OCI-LY3 (cell line): ENCODE results near the gene GNPNAT1.

Experiments used
- H2AFZ ChIP-seq: fragments of 200-600, 300-600 bp; shearing (Covaris generic); 2 replicates; pipeline ENCODE4 v1.6.0; 2014; ENCODE audit warnings: antibody characterized with exemption, low read depth, low read length
- H3K27ac ChIP-seq: fragments of 200-600, 300-600 bp; sonication (generic); 2 replicates; pipeline ENCODE4 v1.5.1; 2014; ENCODE audit warnings: mild to moderate bottlenecking, low read length, moderate library complexity, mixed read lengths
- H3K27me3 ChIP-seq: fragments of 200-600, 300-600 bp; sonication (generic); 2 replicates; pipeline ENCODE4 v1.6.1; 2014; ENCODE audit warnings: low read depth, low read length, mixed read lengths
- H3K36me3 ChIP-seq: fragments of 200-600, 300-600 bp; sonication (generic); replicated peaks from 2 replicates; pipeline ENCODE3; 2014; ENCODE audit warnings: low read depth, low read length, mixed read lengths
- H3K4me1 ChIP-seq: fragments of 300-600, 200-600 bp; sonication (generic); 2 replicates; pipeline ENCODE4 v1.6.1; 2014; ENCODE audit warnings: low read length, mixed read lengths
- H3K4me2 ChIP-seq: fragments of 200-600, 300-600 bp; sonication (generic); 2 replicates; pipeline ENCODE4 v1.6.1; 2014; ENCODE audit warnings: low read length, mixed read lengths
- H3K4me3 ChIP-seq: fragments of 300-600, 200-600 bp; sonication (generic); 2 replicates; pipeline ENCODE4 v1.5.1; 2014; ENCODE audit warnings: antibody characterized with exemption, mild to moderate bottlenecking, low read length, moderate library complexity
- H3K79me2 ChIP-seq: fragments of 300-600, 200-600 bp; shearing (Covaris generic); 2 replicates; pipeline ENCODE4 v1.6.1; 2014; ENCODE audit warnings: mild to moderate bottlenecking, low read length, mixed read lengths
- H3K9ac ChIP-seq: fragments of 300-600, 200-600 bp; shearing (Covaris generic); 2 replicates; pipeline ENCODE4 v1.6.0; 2014; ENCODE audit warnings: mild to moderate bottlenecking, low read length, moderate library complexity
- H3K9me3 ChIP-seq: fragments of 200-600, 300-600 bp; shearing (Covaris generic); 2 replicates; pipeline ENCODE4 v1.6.1; 2014; ENCODE audit warnings: low read length, mixed read lengths; ENCODE audit not compliant: insufficient read depth
- H4K20me1 ChIP-seq: fragments of 200-600, 300-600 bp; sonication (generic); 2 replicates; pipeline ENCODE4 v1.6.1; 2016; ENCODE audit warnings: low read length, mixed read lengths; ENCODE audit not compliant: insufficient read depth
- EZH2phosphoT487 ChIP-seq: fragments of 200-600 bp; shearing (Covaris generic); IDR thresholded peaks from 2 replicates; pipeline ENCODE4 v1.6.1; 2018; ENCODE audit warnings: antibody characterized with exemption, mixed run types, low read depth
- TF ChIP-seq, protein P1 (sequence below): fragments of 200-600, 300-600 bp; sonication (generic); IDR thresholded peaks from 2 replicates; pipeline ENCODE4 v1.5.1; 2014; ENCODE audit warnings: antibody characterized with exemption, low read length, low read depth

GNPNAT1 gene

DNA sequence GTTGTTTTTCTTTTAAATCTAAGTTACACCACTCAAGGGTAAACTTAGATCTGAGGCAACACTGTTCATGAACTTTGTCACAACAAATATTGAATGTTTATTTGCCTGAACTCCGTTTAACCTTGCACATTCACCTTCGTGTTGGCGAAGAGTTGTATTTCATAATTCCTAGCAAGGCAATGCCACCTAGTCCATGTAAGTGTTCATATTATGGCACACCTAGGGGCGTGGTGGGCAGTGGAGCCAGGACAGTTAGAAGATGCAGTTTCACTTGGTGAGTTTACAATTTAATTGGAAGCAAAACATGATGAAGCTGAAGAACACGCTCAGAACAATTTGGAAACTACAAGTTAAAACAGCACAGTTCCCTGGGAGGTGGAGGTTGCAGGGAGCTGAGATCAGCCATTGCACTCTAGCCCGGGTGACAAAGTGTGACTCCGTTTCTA, 30.4 kb upstream of the GNPNAT1 start:
- Histone ChIP-seq H2AFZ (no peak overlapping the region), H4K20me1 (no peaks in the 10 kb centered on the region), H3K36me3 (no peaks in the 10 kb centered on the region), H3K4me3 (no peak overlapping the region), H3K9ac (no peak overlapping the region), H3K27me3 (peaks cover 3% of the 10 kb centered on the region; the same call in 1 of the 2 replicates), H3K4me1 (peaks cover 11% of the 10 kb centered on the region), H3K79me2 (no peaks in the 10 kb centered on the region), H3K9me3 (no peaks in the 10 kb centered on the region), H3K4me2 (no peak overlapping the region), H3K27ac (no peak overlapping the region)
- TF ChIP-seq EZH2phosphoT487, result no peak
- TF ChIP-seq, protein P1, sequence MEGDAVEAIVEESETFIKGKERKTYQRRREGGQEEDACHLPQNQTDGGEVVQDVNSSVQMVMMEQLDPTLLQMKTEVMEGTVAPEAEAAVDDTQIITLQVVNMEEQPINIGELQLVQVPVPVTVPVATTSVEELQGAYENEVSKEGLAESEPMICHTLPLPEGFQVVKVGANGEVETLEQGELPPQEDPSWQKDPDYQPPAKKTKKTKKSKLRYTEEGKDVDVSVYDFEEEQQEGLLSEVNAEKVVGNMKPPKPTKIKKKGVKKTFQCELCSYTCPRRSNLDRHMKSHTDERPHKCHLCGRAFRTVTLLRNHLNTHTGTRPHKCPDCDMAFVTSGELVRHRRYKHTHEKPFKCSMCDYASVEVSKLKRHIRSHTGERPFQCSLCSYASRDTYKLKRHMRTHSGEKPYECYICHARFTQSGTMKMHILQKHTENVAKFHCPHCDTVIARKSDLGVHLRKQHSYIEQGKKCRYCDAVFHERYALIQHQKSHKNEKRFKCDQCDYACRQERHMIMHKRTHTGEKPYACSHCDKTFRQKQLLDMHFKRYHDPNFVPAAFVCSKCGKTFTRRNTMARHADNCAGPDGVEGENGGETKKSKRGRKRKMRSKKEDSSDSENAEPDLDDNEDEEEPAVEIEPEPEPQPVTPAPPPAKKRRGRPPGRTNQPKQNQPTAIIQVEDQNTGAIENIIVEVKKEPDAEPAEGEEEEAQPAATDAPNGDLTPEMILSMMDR, result no peak

GRCh38 chr14:52808101-52808500, 16.7 kb upstream of the GNPNAT1 start:
- H3K4me3 ChIP-seq, result no peak overlapping the region
- H3K4me2 ChIP-seq, result no peak overlapping the region
- H3K27ac ChIP-seq, result no peak overlapping the region
- H3K27me3 ChIP-seq, result no peaks in the 10 kb centered on the region
- no peaks in the 10 kb centered on the region for H3K9me3 ChIP-seq
- H3K36me3 ChIP-seq, result no peaks in the 10 kb centered on the region
- no peak overlapping the region for H2AFZ ChIP-seq
- no peaks in the 10 kb centered on the region for H3K4me1 ChIP-seq
- H3K9ac ChIP-seq, result no peak overlapping the region
- TF ChIP-seq, protein P1, result no peak
- no peak for TF ChIP-seq EZH2phosphoT487
- no peaks in the 10 kb centered on the region for H3K79me2 ChIP-seq
- H4K20me1 ChIP-seq, result no peaks in the 10 kb centered on the region

GRCh38 chr14:52806115-52806514, 14.7 kb upstream of the GNPNAT1 start:
- Histone ChIP-seq H3K27ac (no peak overlapping the region), H3K4me1 (no peaks in the 10 kb centered on the region), H2AFZ (no peak overlapping the region), H3K79me2 (no peaks in the 10 kb centered on the region), H3K27me3 (no peaks in the 10 kb centered on the region), H3K9me3 (no peaks in the 10 kb centered on the region), H3K36me3 (no peaks in the 10 kb centered on the region), H3K4me3 (no peak overlapping the region), H4K20me1 (no peaks in the 10 kb centered on the region), H3K9ac (no peak overlapping the region), H3K4me2 (no peak overlapping the region)
- TF ChIP-seq EZH2phosphoT487, result no peak
- TF ChIP-seq, protein P1, result no peak

DNA sequence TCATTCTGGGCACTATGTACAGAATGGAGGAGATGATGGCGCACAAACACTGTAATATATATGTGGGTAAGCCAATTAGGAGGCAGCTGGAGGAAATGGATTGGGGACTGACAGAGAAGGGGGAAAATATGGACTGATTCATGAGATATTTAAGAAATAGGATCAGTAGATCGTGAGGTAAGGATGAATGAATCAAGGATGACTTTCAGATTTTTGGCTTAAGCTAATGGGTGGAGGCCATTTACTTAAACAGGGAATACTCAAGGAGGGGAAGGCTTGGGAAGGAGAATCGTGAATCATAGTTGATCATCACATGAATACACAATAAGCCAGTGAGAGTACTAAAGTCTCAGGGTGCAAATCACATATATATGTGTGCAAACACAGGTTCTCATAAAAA, 11.2 kb upstream of the GNPNAT1 start:
- no peak overlapping the region; the same call in 1 of the 2 replicates for H2AFZ ChIP-seq
- TF ChIP-seq EZH2phosphoT487, result no peak
- TF ChIP-seq, protein P1, result no peak

More for the DNA sequence above, 11.2 kb upstream of the GNPNAT1 start:
- H4K20me1 ChIP-seq, result no peaks in the 10 kb centered on the region
- H3K27ac ChIP-seq, result no peak overlapping the region
- no peak overlapping the region for H3K4me3 ChIP-seq
- no peaks in the 10 kb centered on the region for H3K36me3 ChIP-seq
- H3K4me1 ChIP-seq, result no peaks in the 10 kb centered on the region
- H3K9ac ChIP-seq, result no peak overlapping the region
- no peaks in the 10 kb centered on the region for H3K27me3 ChIP-seq
- H3K4me2 ChIP-seq, result no peak overlapping the region
- H3K9me3 ChIP-seq, result no peaks in the 10 kb centered on the region
- H3K79me2 ChIP-seq, result no peaks in the 10 kb centered on the region
